HG03064 (cell line): Measurements from ENCODE around the gene GPC6.

Experiments used
- ATAC-seq: cut with Tn5 transposase; IDR thresholded peaks from one replicate; pipeline ENCODE4 v1.9.1; 2021; ENCODE audit warnings: low read depth; ENCODE audit not compliant: unreplicated experiment

Gene GPC6

GRCh38 chr13:93947651-93948050, 721.0 kb downstream of the GPC6 start:
- ATAC-seq = no peak

GRCh38 chr13:93948162-93948922, 721.7 kb downstream of the GPC6 start:
- ATAC-seq = no peak

- ATAC-seq = no peak
Observed at GRCh38 chr13:93951108-93951507, 724.5 kb downstream of the GPC6 start.

- ATAC-seq = no peak
Observed at GRCh38 chr13:93951951-93952350, 725.3 kb downstream of the GPC6 start.

GRCh38 chr13:93953841-93954240, 727.2 kb downstream of the GPC6 start:
- ATAC-seq = no peak

GRCh38 chr13:93955904-93956303, 729.3 kb downstream of the GPC6 start:
- no peak for ATAC-seq

GRCh38 chr13:93956426-93956825, 729.8 kb downstream of the GPC6 start:
- no peak for ATAC-seq

GRCh38 chr13:93957371-93957770, 730.8 kb downstream of the GPC6 start:
- no peak for ATAC-seq

- no peak for ATAC-seq
Observed at GRCh38 chr13:93959796-93960533, 733.4 kb downstream of the GPC6 start.

GRCh38 chr13:93963266-93964145, 736.9 kb downstream of the GPC6 start:
- ATAC-seq = no peak

- no peak for ATAC-seq
Observed at GRCh38 chr13:93964146-93964512, 737.5 kb downstream of the GPC6 start.

- no peak for ATAC-seq
Observed at GRCh38 chr13:93965587-93965986, 739.0 kb downstream of the GPC6 start.

GRCh38 chr13:93966267-93966936, 739.8 kb downstream of the GPC6 start:
- ATAC-seq = no peak

- no peak for ATAC-seq
Observed at GRCh38 chr13:93967286-93967685, 740.7 kb downstream of the GPC6 start.

- ATAC-seq = no peak
Observed at GRCh38 chr13:93975242-93975641, 748.6 kb downstream of the GPC6 start.

- ATAC-seq = no peak
Observed at GRCh38 chr13:93976528-93976927, 749.9 kb downstream of the GPC6 start.

- ATAC-seq = no peak
Observed at GRCh38 chr13:93977986-93978385, 751.4 kb downstream of the GPC6 start.

- no peak for ATAC-seq
Observed at GRCh38 chr13:93981426-93981977, 754.9 kb downstream of the GPC6 start.

- no peak for ATAC-seq
Observed at GRCh38 chr13:93982179-93982918, 755.7 kb downstream of the GPC6 start.

GRCh38 chr13:93984052-93984451, 757.4 kb downstream of the GPC6 start:
- no peak for ATAC-seq
